ENCODE data around the gene RXFP1. TPM values are rescaled to one million over a fixed set of nuclear protein-coding genes. Genes with fewer than 3 reads are reported as not detected.

Gene RXFP1
- total RNA-seq, 4 donors from 2014 or later: 0.19 TPM; not detected in 3

DNA sequence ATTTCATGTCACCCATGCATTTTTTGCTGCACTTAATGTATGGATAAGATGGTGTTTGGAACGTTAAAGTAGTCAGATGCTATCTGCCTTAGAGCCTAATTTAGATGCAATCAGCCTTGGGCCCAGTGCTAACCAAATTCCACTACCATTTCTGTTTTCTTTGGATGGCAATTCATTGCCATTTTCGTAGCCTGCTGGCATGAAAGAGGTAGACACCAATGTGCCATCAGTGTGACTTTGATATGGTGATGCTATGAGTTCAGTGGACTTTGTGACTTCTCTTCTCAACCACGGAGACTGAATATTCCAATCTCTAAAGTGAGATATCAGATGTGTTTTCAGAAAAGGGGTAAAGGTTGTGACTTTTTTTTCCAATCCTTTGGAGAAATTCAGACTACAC lies 152.0 kb downstream of the RXFP1 start:
- Histone ChIP-seq H3K36me3 (no peaks in the 10 kb centered on the region), H3K4me1 (peaks cover 19% of the 10 kb centered on the region)
- 76% methylated on average over 3 of the region's 3 CpGs for WGBS

DNA sequence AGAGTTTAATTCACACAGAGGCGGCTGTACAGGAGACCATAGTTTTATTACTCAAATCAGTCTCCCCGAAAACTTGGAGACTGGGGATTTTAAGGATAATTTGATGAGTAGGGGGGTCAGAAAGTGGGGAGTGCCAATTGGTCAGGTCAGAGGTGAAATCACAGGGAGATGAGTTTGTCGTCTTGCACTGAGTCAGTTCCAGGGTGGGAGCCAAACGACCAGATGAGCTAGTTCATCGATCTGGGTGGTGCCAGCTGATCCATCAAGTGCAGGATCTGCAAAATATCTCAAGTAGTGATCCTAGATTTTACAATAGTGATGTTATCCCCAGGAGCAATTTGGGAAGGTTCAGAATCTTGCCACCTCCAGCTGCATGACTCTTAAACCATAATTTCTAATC lies 154.4 kb downstream of the RXFP1 start:
- no peak overlapping the region for H3K4me3 ChIP-seq
- no peaks in the 10 kb centered on the region for H3K36me3 ChIP-seq
- DNase-seq (ENCODE audit: low spot score in 2 of 2): no peak
- no peaks in the 10 kb centered on the region for H3K27me3 ChIP-seq
- no peaks in the 10 kb centered on the region for H3K9me3 ChIP-seq
- peaks cover 11% of the 10 kb centered on the region for H3K4me1 ChIP-seq
- 75% methylated on average over 5 of the region's 5 CpGs for WGBS
- no peak overlapping the region for H3K27ac ChIP-seq
- TF ChIP-seq EP300 (IDR thresholded peaks at IDR 0.05): no peak
- TF ChIP-seq, protein P1, sequence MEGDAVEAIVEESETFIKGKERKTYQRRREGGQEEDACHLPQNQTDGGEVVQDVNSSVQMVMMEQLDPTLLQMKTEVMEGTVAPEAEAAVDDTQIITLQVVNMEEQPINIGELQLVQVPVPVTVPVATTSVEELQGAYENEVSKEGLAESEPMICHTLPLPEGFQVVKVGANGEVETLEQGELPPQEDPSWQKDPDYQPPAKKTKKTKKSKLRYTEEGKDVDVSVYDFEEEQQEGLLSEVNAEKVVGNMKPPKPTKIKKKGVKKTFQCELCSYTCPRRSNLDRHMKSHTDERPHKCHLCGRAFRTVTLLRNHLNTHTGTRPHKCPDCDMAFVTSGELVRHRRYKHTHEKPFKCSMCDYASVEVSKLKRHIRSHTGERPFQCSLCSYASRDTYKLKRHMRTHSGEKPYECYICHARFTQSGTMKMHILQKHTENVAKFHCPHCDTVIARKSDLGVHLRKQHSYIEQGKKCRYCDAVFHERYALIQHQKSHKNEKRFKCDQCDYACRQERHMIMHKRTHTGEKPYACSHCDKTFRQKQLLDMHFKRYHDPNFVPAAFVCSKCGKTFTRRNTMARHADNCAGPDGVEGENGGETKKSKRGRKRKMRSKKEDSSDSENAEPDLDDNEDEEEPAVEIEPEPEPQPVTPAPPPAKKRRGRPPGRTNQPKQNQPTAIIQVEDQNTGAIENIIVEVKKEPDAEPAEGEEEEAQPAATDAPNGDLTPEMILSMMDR (IDR thresholded peaks at IDR 0.05): no peak
- TF ChIP-seq POLR2A (IDR thresholded peaks at IDR 0.05): no peak
- no peak for TF ChIP-seq POLR2AphosphoS5 (IDR thresholded peaks at IDR 0.05)

More for the DNA sequence above, 152.0 kb downstream of the RXFP1 start:
- no peak for DNase-seq (ENCODE audit: low spot score in 2 of 2)
- TF ChIP-seq, protein P1 (IDR thresholded peaks at IDR 0.05): no peak
- Histone ChIP-seq H3K27ac (no peak overlapping the region), H3K4me3 (no peak overlapping the region), H3K27me3 (no peaks in the 10 kb centered on the region), H3K9me3 (no peaks in the 10 kb centered on the region)

GRCh38 chr4:158678767-158679166 lies 157.1 kb downstream of the RXFP1 start:
- Histone ChIP-seq H3K36me3 (peaks cover 13% of the 10 kb centered on the region), H3K4me1 (no peaks in the 10 kb centered on the region), H3K9me3 (no peaks in the 10 kb centered on the region), H3K27ac (no peak overlapping the region), H3K27me3 (no peaks in the 10 kb centered on the region), H3K4me3 (no peak overlapping the region)
- no peak for DNase-seq (ENCODE audit: low spot score in 2 of 2)
- WGBS: 93% methylated on average over 2 of the region's 2 CpGs
- TF ChIP-seq POLR2AphosphoS5 (IDR thresholded peaks at IDR 0.05) (no peak), POLR2A (IDR thresholded peaks at IDR 0.05) (no peak), EP300 (IDR thresholded peaks at IDR 0.05) (no peak)
- TF ChIP-seq, protein P1 (IDR thresholded peaks at IDR 0.05): no peak

DNA sequence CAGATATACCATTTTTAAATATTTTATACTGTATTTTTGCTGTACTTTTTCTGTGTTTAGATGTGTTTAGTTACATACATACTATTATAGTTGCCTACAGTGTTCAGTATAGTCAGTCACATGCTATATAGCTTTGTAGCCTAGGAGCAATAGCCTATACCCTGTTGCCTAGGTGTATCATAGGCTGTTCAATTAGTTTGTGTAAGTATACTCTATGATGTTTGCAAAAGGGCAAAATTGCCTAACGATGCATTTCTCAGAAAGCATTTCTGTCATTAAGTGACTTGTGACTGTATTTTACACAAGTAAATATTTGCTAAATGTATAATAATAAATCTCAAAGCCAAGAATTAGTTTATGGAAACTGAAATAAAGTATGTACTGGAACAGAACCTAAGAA lies 159.9 kb downstream of the RXFP1 start:
- TF ChIP-seq POLR2AphosphoS5 (IDR thresholded peaks at IDR 0.05) (no peak), EP300 (IDR thresholded peaks at IDR 0.05) (no peak), POLR2A (IDR thresholded peaks at IDR 0.05) (no peak)
- TF ChIP-seq, protein P1 (IDR thresholded peaks at IDR 0.05): no peak
- Histone ChIP-seq H3K4me1 (no peaks in the 10 kb centered on the region), H3K36me3 (peaks cover 29% of the 10 kb centered on the region), H3K27ac (no peak overlapping the region), H3K9me3 (no peaks in the 10 kb centered on the region), H3K27me3 (no peaks in the 10 kb centered on the region), H3K4me3 (no peak overlapping the region)
- 64% methylated on average over 1 of the region's 1 CpG for WGBS
- no peak for DNase-seq (ENCODE audit: low spot score in 2 of 2)

DNA sequence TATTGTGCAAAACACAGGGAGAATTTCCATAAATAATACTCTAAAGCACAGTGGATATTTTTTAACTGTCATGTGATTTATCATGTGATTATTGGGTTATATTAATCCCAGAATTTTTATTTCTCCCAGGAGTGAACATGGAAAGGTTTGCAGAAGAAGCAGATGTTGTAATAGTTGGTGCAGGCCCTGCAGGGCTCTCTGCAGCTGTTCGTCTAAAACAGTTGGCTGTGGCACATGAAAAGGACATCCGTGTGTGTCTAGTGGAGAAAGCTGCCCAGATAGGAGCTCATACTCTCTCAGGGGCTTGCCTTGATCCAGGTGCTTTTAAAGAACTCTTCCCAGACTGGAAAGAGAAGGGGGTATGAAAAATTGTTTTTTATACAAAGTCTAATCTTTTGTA lies 160.4 kb downstream of the RXFP1 start:
- TF ChIP-seq POLR2AphosphoS5 (IDR thresholded peaks at IDR 0.05) (no peak), EP300 (IDR thresholded peaks at IDR 0.05) (no peak), POLR2A (IDR thresholded peaks at IDR 0.05) (no peak)
- TF ChIP-seq, protein P1 (IDR thresholded peaks at IDR 0.05): no peak
- WGBS: 48% methylated on average over 2 of the region's 2 CpGs
- no peak overlapping the region for H3K4me3 ChIP-seq
- peaks cover 33% of the 10 kb centered on the region for H3K36me3 ChIP-seq
- H3K27ac ChIP-seq: no peak overlapping the region
- no peaks in the 10 kb centered on the region for H3K9me3 ChIP-seq
- no peaks in the 10 kb centered on the region for H3K27me3 ChIP-seq
- DNase-seq (ENCODE audit: low spot score in 2 of 2): no peak
- no peaks in the 10 kb centered on the region for H3K4me1 ChIP-seq

Measured in suprapubic skin (tissue), 4 donors.